T-helper 22 cell (primary cell): ENCODE data around the gene GABRP.
"Not testable (repeated sequence)": the region's sequence is repeated elsewhere in the genome, so short reads cannot be mapped to it uniquely, and the experiment has no call there.

ENCODE experiments used
- DNase-seq: peaks from one replicate; pipeline ENCODE4 v3.0.0-alpha.2; 2020; ENCODE audit warnings: low read depth

The GABRP gene

GRCh38 chr5:170795154-170795553 is 11.6 kb downstream of the GABRP start:
- no peak for DNase-seq

GRCh38 chr5:170805666-170806065 is 22.1 kb downstream of the GABRP start:
- DNase-seq: no peak

GRCh38 chr5:170809551-170809950 is 26.0 kb downstream of the GABRP start:
- no peak for DNase-seq

GRCh38 chr5:170811719-170812118 is 28.2 kb downstream of the GABRP start:
- no peak for DNase-seq

- DNase-seq: no peak
Observed at GRCh38 chr5:170813231-170813630, 29.7 kb downstream of the GABRP start.

- DNase-seq: no peak
Observed at GRCh38 chr5:170817195-170817594, 33.7 kb downstream of the GABRP start.

GRCh38 chr5:170818232-170818631 is 34.7 kb downstream of the GABRP start:
- DNase-seq: no peak

GRCh38 chr5:170819824-170820223 is 36.3 kb downstream of the GABRP start:
- DNase-seq: no peak

- DNase-seq: no peak
Observed at GRCh38 chr5:170821257-170821800, 37.8 kb downstream of the GABRP start.

GRCh38 chr5:170826117-170826516 is 42.6 kb downstream of the GABRP start:
- DNase-seq: no peak

- no peak for DNase-seq
Observed at GRCh38 chr5:170832241-170832640, 48.7 kb downstream of the GABRP start.

GRCh38 chr5:170833981-170834380 is 50.5 kb downstream of the GABRP start:
- not testable (repeated sequence) for DNase-seq

- no peak for DNase-seq
Observed at GRCh38 chr5:170836226-170836625, 52.7 kb downstream of the GABRP start.

GRCh38 chr5:170843870-170844269 is 60.3 kb downstream of the GABRP start:
- no peak for DNase-seq

GRCh38 chr5:170844651-170845050 is 61.1 kb downstream of the GABRP start:
- DNase-seq: no peak

- DNase-seq: no peak
Observed at GRCh38 chr5:170846416-170846815, 62.9 kb downstream of the GABRP start.

GRCh38 chr5:170846846-170847245 is 63.3 kb downstream of the GABRP start:
- no peak for DNase-seq

- no peak for DNase-seq
Observed at GRCh38 chr5:170848033-170848432, 64.5 kb downstream of the GABRP start.

GRCh38 chr5:170849374-170849773 is 65.8 kb downstream of the GABRP start:
- no peak for DNase-seq

GRCh38 chr5:170854566-170854965 is 71.0 kb downstream of the GABRP start:
- DNase-seq: no peak

- DNase-seq: no peak
Observed at GRCh38 chr5:170857066-170857465, 73.5 kb downstream of the GABRP start.

- DNase-seq: no peak
Observed at GRCh38 chr5:170860415-170860814, 76.9 kb downstream of the GABRP start.

GRCh38 chr5:170860818-170861666 is 77.5 kb downstream of the GABRP start:
- no peak for DNase-seq

GRCh38 chr5:170861667-170861916 is 78.1 kb downstream of the GABRP start:
- DNase-seq: no peak
